ENCODE measurements around the gene CYB561A3. TPM values are rescaled to one million over a fixed set of nuclear protein-coding genes. Genes with fewer than 3 reads are reported as not detected.

CYB561A3 gene
- polyA plus RNA-seq, 4 donors, result 26.6 to 32.9 (median 28.6) TPM

DNA sequence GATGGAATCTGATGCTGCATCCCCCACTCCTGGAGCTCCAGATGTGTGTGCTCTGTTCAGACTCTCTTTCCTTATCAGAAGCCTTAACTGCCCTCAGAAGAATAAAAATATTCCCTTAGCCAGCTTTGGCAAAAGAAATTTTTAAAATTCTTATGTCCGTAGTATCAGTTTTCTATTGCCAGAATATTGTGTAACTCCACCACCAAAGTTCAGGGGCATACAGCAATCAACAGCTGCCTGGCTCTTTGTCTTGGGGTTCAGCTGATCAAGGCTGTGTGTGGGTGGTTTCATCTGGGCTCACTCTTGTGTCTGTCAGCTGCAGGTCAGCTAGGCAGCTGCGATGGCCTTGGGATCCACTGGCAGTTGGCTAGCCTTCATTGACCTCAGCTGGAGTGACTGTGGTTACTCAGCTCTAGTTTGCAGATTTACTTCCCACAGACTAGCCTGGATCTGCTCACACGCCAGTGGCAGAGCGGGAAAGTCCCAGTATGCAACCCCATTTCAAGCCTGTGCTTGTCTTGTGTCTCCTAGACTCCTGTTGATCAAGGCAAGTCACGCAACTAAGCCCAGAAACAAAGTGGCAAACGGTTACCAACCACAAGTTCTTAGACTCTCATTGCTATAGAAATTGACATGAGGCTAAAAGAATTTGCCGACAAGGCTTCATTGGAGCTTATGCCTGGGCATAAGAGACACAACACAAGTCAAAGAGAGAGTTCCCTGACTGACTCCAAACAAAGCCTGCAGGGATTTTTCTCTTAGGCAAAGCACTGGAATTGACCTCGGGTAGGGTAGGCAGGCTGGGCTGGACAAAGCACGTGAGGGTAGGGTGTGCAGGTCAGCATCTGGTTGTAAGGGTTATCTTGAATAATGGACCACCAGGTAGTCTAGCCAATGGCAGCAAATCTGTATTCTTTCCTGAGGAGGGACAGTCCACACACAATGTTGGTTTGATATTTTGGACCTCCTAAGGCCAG is 8.0 kb upstream of the CYB561A3 start:
- no peak for DNase-seq (ENCODE audit: low read depth in 4 of 4, low spot score in 3 of 4)

- no peak for DNase-seq (ENCODE audit: low read depth in 4 of 4, low spot score in 3 of 4)
Observed at GRCh38 chr11:61368646-61369045, 7.0 kb upstream of the CYB561A3 start.

DNA sequence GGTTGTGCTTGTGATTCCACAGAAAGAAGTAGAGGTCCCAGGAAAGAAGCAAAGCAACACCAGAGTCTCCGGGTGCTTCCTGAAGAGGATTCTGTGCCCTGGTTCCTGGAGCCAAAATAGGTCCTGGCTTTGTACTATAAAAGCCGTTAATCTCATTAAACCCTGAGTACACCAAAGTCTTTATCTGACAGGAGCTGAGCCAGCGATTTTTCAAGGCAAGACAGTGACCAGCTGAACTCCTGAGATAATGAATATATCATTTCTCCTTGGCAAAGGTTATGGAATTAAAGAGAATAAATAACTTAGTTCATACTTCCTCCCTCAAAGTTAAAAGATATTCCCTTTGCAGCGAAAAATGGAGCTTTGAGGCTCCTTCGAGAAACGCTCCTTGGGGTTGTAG is 5.7 kb upstream of the CYB561A3 start:
- no peak for DNase-seq (ENCODE audit: low read depth in 4 of 4, low spot score in 3 of 4)

DNA sequence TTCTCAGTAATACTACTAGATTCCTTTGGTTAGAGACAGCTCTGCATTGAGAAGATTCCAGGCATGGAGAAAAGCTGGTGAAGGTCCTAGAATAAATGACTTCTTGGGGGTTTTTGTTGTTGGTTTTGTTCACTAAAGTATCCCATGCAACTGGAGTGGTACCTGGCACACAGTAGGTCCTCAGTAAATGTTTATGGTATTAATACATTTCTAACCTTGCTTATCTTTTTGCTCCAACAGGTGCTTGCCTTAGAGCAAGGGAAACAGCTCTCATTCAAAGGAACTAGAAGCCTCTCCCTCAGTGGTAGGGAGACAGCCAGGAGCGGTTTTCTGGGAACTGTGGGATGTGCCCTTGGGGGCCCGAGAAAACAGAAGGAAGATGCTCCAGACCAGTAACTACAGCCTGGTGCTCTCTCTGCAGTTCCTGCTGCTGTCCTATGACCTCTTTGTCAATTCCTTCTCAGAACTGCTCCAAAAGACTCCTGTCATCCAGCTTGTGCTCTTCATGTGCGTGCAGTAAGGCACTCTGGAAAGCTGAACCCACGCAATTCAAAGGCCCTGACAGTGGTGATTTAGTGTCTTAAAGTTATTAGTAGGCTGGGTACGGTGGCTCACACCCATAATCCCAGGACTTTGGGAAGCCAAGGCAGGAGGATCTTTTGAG is 2.5 kb upstream of the CYB561A3 start:
- no peak for DNase-seq (ENCODE audit: low read depth in 4 of 4, low spot score in 3 of 4)

DNA sequence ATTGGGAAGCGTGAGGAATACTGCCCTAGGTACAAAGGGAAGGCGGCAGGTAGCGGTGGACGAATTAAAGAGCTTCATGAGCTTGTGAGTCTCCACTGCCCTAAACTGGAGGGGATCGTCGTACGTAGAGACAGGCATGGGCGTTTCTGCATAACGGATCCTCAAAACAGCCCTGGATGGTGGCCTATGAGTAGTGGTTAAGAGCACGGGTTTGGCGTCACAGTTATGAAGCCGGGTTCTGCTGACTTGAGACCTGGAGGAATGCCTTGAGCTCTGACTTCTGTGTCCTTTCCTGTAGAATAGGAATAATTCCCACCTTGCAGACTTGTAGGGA is 827 bp upstream of the CYB561A3 start:
- DNase-seq (ENCODE audit: low read depth in 4 of 4, low spot score in 3 of 4), result peak in 1 of 4 donors; percentile 9

DNA sequence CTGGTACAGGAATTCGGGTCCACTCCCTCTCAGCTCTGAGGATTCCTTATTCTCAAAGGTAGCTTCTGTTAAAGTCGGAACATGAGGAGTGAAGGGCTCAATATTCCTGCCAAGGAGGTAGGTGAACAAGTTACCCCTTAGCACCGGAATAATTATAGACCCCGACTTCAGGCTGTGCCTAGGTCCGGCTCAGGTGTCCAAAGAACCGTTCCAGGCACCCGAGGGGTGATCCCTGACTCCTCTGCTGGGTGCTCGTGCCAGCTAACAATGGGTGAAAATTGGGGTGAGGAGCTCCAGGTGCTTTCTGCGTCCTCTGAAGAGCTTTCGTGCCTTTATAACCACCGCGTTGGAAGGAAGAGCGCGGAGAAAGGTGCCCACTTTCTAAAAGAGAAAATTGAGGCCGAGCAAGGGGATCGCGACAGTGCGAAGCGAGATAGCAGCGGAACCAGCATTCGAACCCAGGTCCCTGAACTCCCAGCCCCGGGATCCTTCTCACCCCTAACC is 393 bp downstream of the CYB561A3 start:
- no peak for DNase-seq (ENCODE audit: low read depth in 4 of 4, low spot score in 3 of 4)

GRCh38 chr11:61359516-61359915 is 2.2 kb downstream of the CYB561A3 start:
- no peak for DNase-seq (ENCODE audit: low read depth in 4 of 4, low spot score in 3 of 4)

GRCh38 chr11:61358566-61358965 is 3.1 kb downstream of the CYB561A3 start:
- DNase-seq (ENCODE audit: low read depth in 4 of 4, low spot score in 3 of 4), result no peak

GRCh38 chr11:61357894-61358239 is 3.8 kb downstream of the CYB561A3 start:
- DNase-seq (ENCODE audit: low read depth in 4 of 4, low spot score in 3 of 4), result no peak

- DNase-seq (ENCODE audit: low read depth in 4 of 4, low spot score in 3 of 4), result no peak
Observed at GRCh38 chr11:61357233-61357893, 4.3 kb downstream of the CYB561A3 start.

DNA sequence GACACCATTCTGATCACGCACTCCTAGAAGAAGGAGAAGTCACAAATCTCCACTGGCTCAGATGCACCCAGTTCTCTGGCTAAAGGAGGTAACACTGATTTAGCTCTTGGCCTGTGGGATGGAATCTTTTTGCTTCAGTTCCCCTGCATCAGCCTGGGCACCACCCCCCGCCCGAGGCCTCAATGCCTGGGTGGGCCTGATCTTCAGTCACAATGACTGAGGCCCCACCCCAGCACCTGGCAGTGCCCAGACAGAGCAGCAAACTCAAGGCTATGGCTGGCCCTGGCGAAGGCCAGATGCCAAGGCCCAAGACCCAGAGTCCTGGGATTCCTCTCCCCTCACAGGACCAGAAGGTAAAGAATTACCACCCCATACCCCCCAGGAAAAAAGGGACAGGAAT is 5.0 kb downstream of the CYB561A3 start:
- DNase-seq (ENCODE audit: low read depth in 4 of 4, low spot score in 3 of 4), result no peak

GRCh38 chr11:61354208-61354607 is 7.5 kb downstream of the CYB561A3 start:
- DNase-seq (ENCODE audit: low read depth in 4 of 4, low spot score in 3 of 4), result no peak

GRCh38 chr11:61353131-61354067 is 8.3 kb downstream of the CYB561A3 start:
- no peak for DNase-seq (ENCODE audit: low read depth in 4 of 4, low spot score in 3 of 4)

DNA sequence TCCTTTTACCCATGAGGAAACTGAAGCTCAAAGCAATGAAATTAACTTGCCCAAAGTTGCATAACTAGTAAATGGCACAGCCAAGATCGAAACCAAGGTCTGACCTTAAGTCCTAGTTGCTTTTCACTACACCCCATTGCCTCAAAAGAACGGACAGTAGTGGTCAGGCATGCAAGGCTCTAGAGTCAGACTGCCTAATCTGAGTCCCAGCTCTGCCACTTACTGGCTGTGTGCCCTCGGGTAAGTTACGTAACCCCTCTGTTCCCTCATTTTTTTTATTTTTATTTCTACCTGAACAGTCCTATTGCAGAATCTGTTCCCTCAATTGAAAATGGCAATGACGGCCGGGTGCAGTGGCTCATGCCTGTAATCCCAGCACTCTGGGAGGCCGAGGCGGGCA is 9.6 kb downstream of the CYB561A3 start:
- DNase-seq (ENCODE audit: low read depth in 4 of 4, low spot score in 3 of 4), result no peak

GRCh38 chr11:61350803-61351202 is 10.9 kb downstream of the CYB561A3 start:
- DNase-seq (ENCODE audit: low read depth in 4 of 4, low spot score in 3 of 4), result no peak

GRCh38 chr11:61350336-61350735 is 11.3 kb downstream of the CYB561A3 start:
- DNase-seq (ENCODE audit: low read depth in 4 of 4, low spot score in 3 of 4), result no peak

DNA sequence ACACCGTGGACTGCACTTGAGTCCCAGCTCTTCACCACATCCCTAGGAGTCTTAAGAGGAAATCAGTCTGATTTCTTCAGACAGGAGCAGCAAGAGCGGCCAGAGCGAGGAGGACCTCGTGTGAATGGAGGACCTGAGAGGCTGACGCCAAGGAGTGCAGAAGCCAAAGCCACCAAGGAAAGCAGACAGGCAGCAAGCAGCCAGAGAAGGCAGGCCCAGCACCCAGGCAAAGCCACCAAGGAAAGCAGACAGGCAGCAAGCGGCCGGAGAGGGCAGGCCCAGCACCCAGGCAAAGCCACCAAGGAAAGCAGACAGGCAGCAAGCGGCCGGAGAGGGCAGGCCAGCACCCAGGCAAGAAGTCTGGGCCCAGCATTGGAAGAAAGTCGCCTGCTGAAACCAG is 11.8 kb downstream of the CYB561A3 start:
- DNase-seq (ENCODE audit: low read depth in 4 of 4, low spot score in 3 of 4), result no peak

- DNase-seq (ENCODE audit: low read depth in 4 of 4, low spot score in 3 of 4), result no peak
Observed at GRCh38 chr11:61349189-61349751, 12.4 kb downstream of the CYB561A3 start.

GRCh38 chr11:61347916-61348461 is 13.7 kb downstream of the CYB561A3 start:
- DNase-seq (ENCODE audit: low read depth in 4 of 4, low spot score in 3 of 4), result no peak
